Measurements from ENCODE around the gene ZNF221. TPM values are rescaled to one million over a fixed set of nuclear protein-coding genes. Genes with fewer than 3 reads are reported as not detected.

The ZNF221 gene
- total RNA-seq (2022), result 6.3 and 8.3 TPM in 2 replicates
- percentile 53 among the genes with signal in this experiment for Bru-seq, nascent RNA
- percentile 59 among the genes with signal in this experiment for BruChase-seq, experiment 1, labeled RNA remaining after a 6-hour chase
- BruChase-seq, experiment 2, labeled RNA remaining after a 2-hour chase, result percentile 51 among the genes with signal in this experiment
- long read RNA-seq, partial matches to known transcripts, result 0 of 4 reads
- long read RNA-seq, other reads (novel, unspliced or antisense), result 2 of 4 reads

DNA sequence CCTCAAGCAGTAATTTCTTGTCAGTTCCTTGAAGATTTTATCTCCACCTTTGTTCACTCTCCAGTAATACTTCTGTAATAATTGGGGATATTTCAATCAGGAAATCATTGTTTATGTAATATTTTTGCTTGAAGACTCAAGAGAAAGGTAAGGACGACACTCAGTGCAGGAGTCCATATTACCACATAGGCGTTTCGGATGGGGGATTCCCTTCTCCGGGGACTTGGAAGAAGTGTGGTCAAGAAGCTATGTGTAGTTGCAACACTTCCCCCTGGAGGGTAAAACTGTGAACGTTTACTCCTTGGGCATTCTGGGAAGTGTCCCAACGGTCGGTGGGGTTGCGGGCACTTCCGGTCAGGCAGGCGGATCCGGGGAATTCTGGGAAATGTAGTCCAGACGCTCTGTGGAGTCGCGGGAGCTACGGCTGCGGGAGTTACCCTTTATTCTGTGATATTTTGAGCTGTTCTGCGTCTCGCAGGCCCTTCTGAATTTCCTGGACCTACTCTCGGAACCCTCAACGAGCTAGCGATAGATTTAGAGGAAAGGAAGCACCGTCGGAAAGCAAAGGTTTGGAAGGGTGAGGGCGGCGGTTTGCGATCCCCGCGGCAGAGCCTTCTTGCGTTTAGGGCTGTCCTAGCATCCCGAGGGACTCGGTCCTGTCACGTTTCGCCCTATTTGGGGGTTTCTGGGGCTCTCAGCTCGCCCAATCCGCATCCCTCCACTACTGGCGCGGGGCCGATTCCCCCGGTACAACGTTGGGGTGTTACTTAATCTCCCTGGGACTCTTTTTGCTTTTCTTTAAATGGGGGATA is at the start of gene ZNF221:
Gene ZNF221 (plus strand): TSS at position 395 of the 812 bp plus-strand sequence. CDS start 11,499 bp downstream, outside the sequence.
- Mint-ChIP-seq H3K27ac (ENCODE audit: unreplicated experiment) (peak within 1 kb of the TSS; percentile 76), H3K9me3 (ENCODE audit: low read depth, unreplicated experiment) (peaks cover 23% of the 10 kb centered on the region), H3K27me3 (ENCODE audit: unreplicated experiment) (peaks cover 21% of the 10 kb centered on the region), H3K4me3 (ENCODE audit: low read depth, unreplicated experiment) (peak within 1 kb of the TSS; percentile 97), H3K4me1 (ENCODE audit: low read depth, unreplicated experiment) (peaks cover 9% of the 10 kb centered on the region), H3K36me3 (ENCODE audit: insufficient read depth, unreplicated experiment) (peaks cover 14% of the 10 kb centered on the region)
- peak; percentile 94 for DNase-seq
- CTCF ChIA-PET, result interaction anchor here (0.6 to 1.5 kb wide), 9 partner anchors 14 to 283 kb away, joined by 3 to 7 read pairs (median 3); partner anchors contain the start of genes ZNF223 and ZNF45
- TF ChIP-seq, protein P1, sequence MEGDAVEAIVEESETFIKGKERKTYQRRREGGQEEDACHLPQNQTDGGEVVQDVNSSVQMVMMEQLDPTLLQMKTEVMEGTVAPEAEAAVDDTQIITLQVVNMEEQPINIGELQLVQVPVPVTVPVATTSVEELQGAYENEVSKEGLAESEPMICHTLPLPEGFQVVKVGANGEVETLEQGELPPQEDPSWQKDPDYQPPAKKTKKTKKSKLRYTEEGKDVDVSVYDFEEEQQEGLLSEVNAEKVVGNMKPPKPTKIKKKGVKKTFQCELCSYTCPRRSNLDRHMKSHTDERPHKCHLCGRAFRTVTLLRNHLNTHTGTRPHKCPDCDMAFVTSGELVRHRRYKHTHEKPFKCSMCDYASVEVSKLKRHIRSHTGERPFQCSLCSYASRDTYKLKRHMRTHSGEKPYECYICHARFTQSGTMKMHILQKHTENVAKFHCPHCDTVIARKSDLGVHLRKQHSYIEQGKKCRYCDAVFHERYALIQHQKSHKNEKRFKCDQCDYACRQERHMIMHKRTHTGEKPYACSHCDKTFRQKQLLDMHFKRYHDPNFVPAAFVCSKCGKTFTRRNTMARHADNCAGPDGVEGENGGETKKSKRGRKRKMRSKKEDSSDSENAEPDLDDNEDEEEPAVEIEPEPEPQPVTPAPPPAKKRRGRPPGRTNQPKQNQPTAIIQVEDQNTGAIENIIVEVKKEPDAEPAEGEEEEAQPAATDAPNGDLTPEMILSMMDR (IDR thresholded peaks at IDR 0.05; ENCODE audit: unreplicated experiment), result peak; percentile 45
- intact Hi-C loops (cut with micrococcal nuclease; ENCODE audit: unreplicated experiment), result loop anchor here (2.0 kb wide), 1 partner anchor 16 kb away; the partner anchor contains the start of gene ZNF45
- no TSS peak for BruUV-seq (replicated peaks)

DNA sequence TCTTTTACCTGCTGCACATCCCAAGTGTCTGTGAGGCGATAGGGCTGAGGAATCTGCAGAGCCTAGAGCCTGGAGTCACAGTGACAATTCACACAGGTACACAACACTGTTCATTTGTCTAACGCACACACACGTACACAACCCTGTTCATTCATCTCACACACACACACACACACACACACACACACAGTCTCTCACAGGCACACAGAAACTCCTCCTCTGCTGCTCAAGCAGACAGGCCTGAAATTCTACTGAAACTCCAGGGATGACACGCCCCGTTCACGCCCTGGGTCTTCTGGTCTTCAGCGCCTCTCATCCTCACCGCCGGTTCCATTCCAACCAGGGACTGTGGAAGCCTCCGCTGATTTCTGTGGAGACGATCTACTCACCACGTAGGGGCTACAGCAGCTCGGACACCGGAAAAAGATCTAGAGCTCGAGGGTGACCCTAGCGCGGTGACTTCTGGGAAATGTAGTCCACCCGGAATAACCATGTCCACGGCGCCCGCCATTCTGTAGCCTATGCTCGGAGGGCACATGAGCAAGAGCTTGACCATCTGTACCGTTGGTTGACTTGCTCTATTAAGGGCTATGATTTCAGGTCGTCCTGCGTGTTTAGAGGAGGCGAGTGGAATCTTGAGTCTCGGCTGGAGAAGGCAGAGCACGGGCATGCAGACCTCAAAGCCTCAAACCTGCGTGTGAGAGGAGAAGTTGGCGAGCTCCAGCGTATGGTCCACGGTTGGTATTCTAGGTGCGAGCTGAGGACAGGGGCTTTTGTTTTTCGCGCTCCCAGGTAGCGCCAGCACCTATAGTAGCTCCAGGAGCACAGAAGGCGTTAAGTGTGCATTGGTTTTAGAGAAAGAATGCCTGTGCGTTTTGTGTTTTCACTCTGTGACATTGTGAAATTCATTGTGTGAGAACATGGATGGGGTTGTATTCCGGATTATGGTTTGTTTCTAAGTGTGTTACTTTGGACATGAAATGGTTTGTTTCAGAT is 49.3 kb upstream of the ZNF221 start:
- TF ChIP-seq, protein P1 (IDR thresholded peaks at IDR 0.05; ENCODE audit: unreplicated experiment), result no peak
- Mint-ChIP-seq H3K9me3 (ENCODE audit: low read depth, unreplicated experiment) (peaks cover 26% of the 10 kb centered on the region), H3K27me3 (ENCODE audit: unreplicated experiment) (no peaks in the 10 kb centered on the region), H3K36me3 (ENCODE audit: insufficient read depth, unreplicated experiment) (peaks cover 13% of the 10 kb centered on the region), H3K4me3 (ENCODE audit: low read depth, unreplicated experiment) (peak overlapping the region; percentile 84), H3K27ac (ENCODE audit: unreplicated experiment) (peak overlapping the region; percentile 88), H3K4me1 (ENCODE audit: low read depth, unreplicated experiment) (no peaks in the 10 kb centered on the region)
- BruUV-seq (replicated peaks), result TSS peak; percentile 70
- peak; percentile 84 for DNase-seq
- CTCF ChIA-PET, result interaction anchor here (0.6 to 1.4 kb wide), 4 partner anchors 34 to 75 kb away, joined by 3 to 8 read pairs (median 4); partner anchors contain the start of genes ZNF221, ZNF283 and ZNF45
- intact Hi-C loops (cut with micrococcal nuclease; ENCODE audit: unreplicated experiment), result no loop called here

DNA sequence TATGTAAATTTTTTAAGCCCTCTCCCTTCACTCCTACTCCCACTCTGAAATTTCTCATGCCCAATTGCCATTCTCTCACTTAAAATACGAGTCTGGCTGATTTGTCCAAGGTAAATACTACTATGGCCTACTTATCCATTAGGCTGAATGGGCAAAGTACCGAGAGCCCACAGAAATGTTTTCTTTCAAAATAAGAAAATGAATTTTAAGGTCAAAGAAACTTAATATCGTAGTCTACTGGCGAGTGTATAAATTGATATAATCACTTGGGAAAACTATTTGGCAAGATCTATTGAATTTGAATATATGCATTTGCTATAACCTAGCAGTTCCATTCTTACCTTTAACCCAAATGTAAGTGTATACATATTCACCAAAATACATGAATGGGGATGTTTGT is 48.6 kb upstream of the ZNF221 start:
- Mint-ChIP-seq H3K27me3 (ENCODE audit: unreplicated experiment) (no peaks in the 10 kb centered on the region), H3K9me3 (ENCODE audit: low read depth, unreplicated experiment) (peaks cover 29% of the 10 kb centered on the region)

More for the DNA sequence above, 48.6 kb upstream of the ZNF221 start:
- intact Hi-C loops (cut with micrococcal nuclease; ENCODE audit: unreplicated experiment), result no loop called here
- Mint-ChIP-seq H3K4me3 (ENCODE audit: low read depth, unreplicated experiment) (peak overlapping the region; percentile 84), H3K27ac (ENCODE audit: unreplicated experiment) (no peak overlapping the region), H3K36me3 (ENCODE audit: insufficient read depth, unreplicated experiment) (peaks cover 13% of the 10 kb centered on the region), H3K4me1 (ENCODE audit: low read depth, unreplicated experiment) (no peaks in the 10 kb centered on the region)
- TF ChIP-seq, protein P1 (IDR thresholded peaks at IDR 0.05; ENCODE audit: unreplicated experiment), result no peak
- CTCF ChIA-PET, result interaction anchor here (1.4 kb wide), 1 partner anchor 49 kb away, joined by 3 read pairs; the partner anchor contains the start of gene ZNF221
- DNase-seq, result no peak
- BruUV-seq (replicated peaks), result no TSS peak

Measured in Calu3 (cell line).